Activated B cell treated with CpG ODN at 0.5 μM for 24 hours (primary cell): ENCODE measurements around the gene HDAC9. TPM values are rescaled to one million over a fixed set of nuclear protein-coding genes. Genes with fewer than 3 reads are reported as not detected.
"Not testable (repeated sequence)": the region's sequence is repeated elsewhere in the genome, so short reads cannot be mapped to it uniquely, and the experiment has no call there.

Experiments used
- ATAC-seq: fragments of 200-7000 bp; cut with Tn5 transposase; one replicate; pipeline ENCODE4 v1.10.0; 2021; ENCODE audit warnings: low read depth, mild to moderate bottlenecking, moderate library complexity
- CTCF ChIA-PET: fragments of 350-600 bp; sonication (Branson Sonifier 250); formaldehyde crosslinking; loops from one replicate; lab custom pipeline; 2021; ENCODE audit warnings: antibody characterized with exemption; lab: Charles Lee
- POLR2A ChIA-PET: fragments of 350-600 bp; sonication (Branson Sonifier 250); formaldehyde crosslinking; loops from one replicate; lab custom pipeline; 2021; ENCODE audit warnings: antibody characterized with exemption; lab: Charles Lee
- DNase-seq: peaks from one replicate; pipeline ENCODE4 v3.0.0; 2022
- H3K27ac Mint-ChIP-seq: one replicate; pipeline ENCODE4 v1.8.0; 2020; ENCODE audit warnings: mixed read lengths
- H3K27me3 Mint-ChIP-seq: one replicate; pipeline ENCODE4 v1.8.0; 2021; ENCODE audit warnings: mixed read lengths
- H3K36me3 Mint-ChIP-seq: one replicate; pipeline ENCODE4 v1.8.0; 2021; ENCODE audit warnings: low read depth, mixed read lengths
- H3K4me1 Mint-ChIP-seq: one replicate; pipeline ENCODE4 v1.8.0; 2021; ENCODE audit warnings: mixed read lengths
- H3K4me3 Mint-ChIP-seq: one replicate; pipeline ENCODE4 v1.8.0; 2020; ENCODE audit warnings: mild to moderate bottlenecking, mixed read lengths
- H3K9me3 Mint-ChIP-seq: one replicate; pipeline ENCODE4 v1.8.0; 2020; ENCODE audit warnings: mixed read lengths
- intact Hi-C: fragments of 100-400 bp; cut with micrococcal nuclease; formaldehyde crosslinking; loops from one replicate; pipeline ENCODE4 v1.15.1; 2024
- total RNA-seq: library from RNA; stranded (reverse); gene quantifications from 2 replicates; pipeline ENCODE4 v1.2.3, GENCODE V29; 2022
- TF ChIP-seq, protein P1 (sequence below): fragments of 200-600 bp; IDR thresholded peaks from one replicate; pipeline ENCODE4 v1.8.0; 2022; ENCODE audit warnings: antibody characterized with exemption, mild to moderate bottlenecking

HDAC9 gene
- total RNA-seq, 1 donor from 2014 or later: 149 TPM

- H3K36me3 Mint-ChIP-seq: peaks cover 3% of the 10 kb centered on the region
- no peak overlapping the region for H3K27ac Mint-ChIP-seq
- ATAC-seq: no peak
- H3K4me1 Mint-ChIP-seq: no peaks in the 10 kb centered on the region
- H3K27me3 Mint-ChIP-seq: no peaks in the 10 kb centered on the region
- no peak overlapping the region for H3K4me3 Mint-ChIP-seq
- intact Hi-C loops: no loop called here
- H3K9me3 Mint-ChIP-seq: no peaks in the 10 kb centered on the region
- TF ChIP-seq, protein P1, sequence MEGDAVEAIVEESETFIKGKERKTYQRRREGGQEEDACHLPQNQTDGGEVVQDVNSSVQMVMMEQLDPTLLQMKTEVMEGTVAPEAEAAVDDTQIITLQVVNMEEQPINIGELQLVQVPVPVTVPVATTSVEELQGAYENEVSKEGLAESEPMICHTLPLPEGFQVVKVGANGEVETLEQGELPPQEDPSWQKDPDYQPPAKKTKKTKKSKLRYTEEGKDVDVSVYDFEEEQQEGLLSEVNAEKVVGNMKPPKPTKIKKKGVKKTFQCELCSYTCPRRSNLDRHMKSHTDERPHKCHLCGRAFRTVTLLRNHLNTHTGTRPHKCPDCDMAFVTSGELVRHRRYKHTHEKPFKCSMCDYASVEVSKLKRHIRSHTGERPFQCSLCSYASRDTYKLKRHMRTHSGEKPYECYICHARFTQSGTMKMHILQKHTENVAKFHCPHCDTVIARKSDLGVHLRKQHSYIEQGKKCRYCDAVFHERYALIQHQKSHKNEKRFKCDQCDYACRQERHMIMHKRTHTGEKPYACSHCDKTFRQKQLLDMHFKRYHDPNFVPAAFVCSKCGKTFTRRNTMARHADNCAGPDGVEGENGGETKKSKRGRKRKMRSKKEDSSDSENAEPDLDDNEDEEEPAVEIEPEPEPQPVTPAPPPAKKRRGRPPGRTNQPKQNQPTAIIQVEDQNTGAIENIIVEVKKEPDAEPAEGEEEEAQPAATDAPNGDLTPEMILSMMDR: no peak
- DNase-seq: no peak
- ChIA-PET POLR2A (no interaction called here), CTCF (no interaction called here)
Observed at GRCh38 chr7:18724318-18724717, 228.8 kb downstream of the HDAC9 start.

GRCh38 chr7:18727115-18727870 lies 231.7 kb downstream of the HDAC9 start:
- DNase-seq (no peak), ATAC-seq (no peak)
- ChIA-PET POLR2A (no interaction called here), CTCF (no interaction called here)
- TF ChIP-seq, protein P1: no peak
- Mint-ChIP-seq H3K4me1 (no peaks in the 10 kb centered on the region), H3K4me3 (no peak overlapping the region), H3K27ac (no peak overlapping the region), H3K9me3 (no peaks in the 10 kb centered on the region), H3K27me3 (no peaks in the 10 kb centered on the region), H3K36me3 (peaks cover 7% of the 10 kb centered on the region)
- intact Hi-C loops: no loop called here

GRCh38 chr7:18736012-18736411 lies 240.5 kb downstream of the HDAC9 start:
- H3K9me3 Mint-ChIP-seq, H3K27ac Mint-ChIP-seq, ATAC-seq, H3K27me3 Mint-ChIP-seq, intact Hi-C loops, CTCF ChIA-PET, DNase-seq, H3K36me3 Mint-ChIP-seq, H3K4me3 Mint-ChIP-seq, POLR2A ChIA-PET: not testable (repeated sequence)
- peaks cover 16% of the 10 kb centered on the region for H3K4me1 Mint-ChIP-seq

DNA sequence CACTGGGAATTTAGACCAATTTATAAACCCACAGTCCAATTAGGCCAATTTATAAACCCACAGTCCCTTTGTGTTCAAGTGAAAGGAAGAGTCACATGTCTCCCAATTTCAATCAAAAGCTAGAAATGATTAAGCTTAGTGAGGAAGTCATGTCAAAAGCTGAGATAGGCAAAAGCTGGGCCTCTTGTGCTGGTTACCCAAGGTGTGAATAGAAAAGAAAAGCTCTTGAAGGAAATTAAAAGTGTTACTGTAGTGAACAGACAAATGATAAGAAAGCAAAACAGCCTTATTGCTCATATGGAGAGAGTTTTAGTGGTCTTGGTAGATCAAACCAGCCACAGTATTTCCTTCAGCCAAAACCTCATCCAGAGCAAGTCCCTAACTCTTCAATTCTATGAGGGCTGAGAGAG lies 245.0 kb downstream of the HDAC9 start:
- H3K27ac Mint-ChIP-seq: no peak overlapping the region
- no peak for DNase-seq
- TF ChIP-seq, protein P1: no peak
- H3K4me1 Mint-ChIP-seq: peaks cover 14% of the 10 kb centered on the region
- ChIA-PET CTCF (no interaction called here), POLR2A (no interaction called here)
- intact Hi-C loops: no loop called here
- ATAC-seq: no peak
- no peaks in the 10 kb centered on the region for H3K9me3 Mint-ChIP-seq
- no peak overlapping the region for H3K4me3 Mint-ChIP-seq
- H3K36me3 Mint-ChIP-seq: no peaks in the 10 kb centered on the region
- H3K27me3 Mint-ChIP-seq: no peaks in the 10 kb centered on the region

DNA sequence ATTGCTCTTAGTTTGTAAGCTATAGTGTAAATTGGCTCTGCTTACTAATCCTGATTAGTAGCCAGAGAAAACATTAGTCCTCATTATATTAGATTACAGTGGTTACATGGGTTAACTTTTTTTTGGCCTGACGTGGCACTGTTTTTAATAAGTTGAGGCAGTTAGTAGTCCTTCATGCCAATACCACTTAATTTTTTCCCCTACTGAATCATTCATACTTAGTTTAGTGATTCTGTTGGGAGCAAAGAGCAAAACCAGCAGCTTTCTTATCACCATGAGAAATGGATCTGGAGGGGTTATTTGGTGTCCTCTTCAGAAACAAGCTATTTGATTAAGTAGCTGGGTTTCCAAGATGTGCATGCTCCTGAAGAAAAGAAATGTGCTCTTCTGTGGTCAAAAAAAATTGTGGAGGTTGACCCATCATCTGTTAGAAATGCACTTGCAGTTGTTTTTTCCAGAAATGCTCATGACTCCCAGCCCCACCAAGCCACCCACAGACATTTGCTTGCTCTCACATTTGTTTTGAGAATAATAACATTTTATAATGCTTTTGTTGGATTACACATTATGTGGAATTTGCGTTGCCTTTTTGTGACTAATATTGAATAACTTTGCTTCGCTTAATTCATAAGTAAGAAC lies 258.5 kb downstream of the HDAC9 start:
- Mint-ChIP-seq H3K4me3 (no peak overlapping the region), H3K36me3 (peaks cover 9% of the 10 kb centered on the region), H3K27me3 (no peaks in the 10 kb centered on the region), H3K9me3 (no peaks in the 10 kb centered on the region), H3K4me1 (no peaks in the 10 kb centered on the region), H3K27ac (no peak overlapping the region)
- TF ChIP-seq, protein P1: no peak
- ATAC-seq (no peak), DNase-seq (no peak)
- CTCF ChIA-PET: no interaction called here
- POLR2A ChIA-PET: no interaction called here
- intact Hi-C loops: no loop called here
